NB4 (cell line): ENCODE data around the gene PCDH15.

Experiments used
- DNase-seq: peaks from one replicate; pipeline ENCODE4 v3.0.0; 2010; ENCODE audit warnings: low read depth
- H3K4me3 ChIP-seq: one replicate; pipeline ENCODE4 v1.5.1; 2011; ENCODE audit warnings: mild to moderate bottlenecking, low read depth, low read length, moderate library complexity
- CTCF ChIP-seq: IDR thresholded peaks from one replicate; pipeline ENCODE4 v1.5.1; 2012; ENCODE audit warnings: low read depth, low read length
- MYC ChIP-seq: IDR thresholded peaks from 2 replicates; pipeline ENCODE4 v1.6.1; 2011; ENCODE audit warnings: low read depth, low read length
- POLR2A ChIP-seq: IDR thresholded peaks from 2 replicates; pipeline ENCODE4 v1.6.1; 2011; ENCODE audit warnings: mild to moderate bottlenecking; ENCODE audit not compliant: insufficient read length; ENCODE audit errors: extremely low read depth
- TF ChIP-seq, protein P1 (sequence below): IDR thresholded peaks from 2 replicates; pipeline ENCODE4 v1.6.1; 2011; ENCODE audit warnings: low read depth, low read length

PCDH15 gene

DNA sequence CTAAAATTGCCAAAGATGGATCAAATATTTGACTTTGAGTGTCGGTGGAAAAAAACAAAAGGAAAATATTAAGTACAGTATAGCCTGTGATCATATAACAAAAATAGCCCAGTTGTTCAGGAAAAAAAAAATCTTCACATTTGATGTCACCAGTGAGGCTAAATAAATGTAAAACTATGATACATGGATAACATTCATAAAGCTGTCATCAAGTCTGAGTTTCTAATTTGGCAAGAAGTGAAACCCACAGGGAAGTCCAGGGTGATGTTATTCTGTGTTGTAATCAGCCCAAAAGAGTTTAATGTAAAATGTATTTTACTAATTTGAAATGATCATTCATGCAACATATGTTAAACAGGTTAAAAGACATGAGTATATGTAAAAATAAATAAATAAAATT lies 908.0 kb downstream of the PCDH15 start:
- DNase-seq, result no peak
- TF ChIP-seq CTCF (no peak), POLR2A (no peak), MYC (no peak)
- TF ChIP-seq, protein P1, sequence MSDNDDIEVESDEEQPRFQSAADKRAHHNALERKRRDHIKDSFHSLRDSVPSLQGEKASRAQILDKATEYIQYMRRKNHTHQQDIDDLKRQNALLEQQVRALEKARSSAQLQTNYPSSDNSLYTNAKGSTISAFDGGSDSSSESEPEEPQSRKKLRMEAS, result no peak
- H3K4me3 ChIP-seq, result no peak overlapping the region

DNA sequence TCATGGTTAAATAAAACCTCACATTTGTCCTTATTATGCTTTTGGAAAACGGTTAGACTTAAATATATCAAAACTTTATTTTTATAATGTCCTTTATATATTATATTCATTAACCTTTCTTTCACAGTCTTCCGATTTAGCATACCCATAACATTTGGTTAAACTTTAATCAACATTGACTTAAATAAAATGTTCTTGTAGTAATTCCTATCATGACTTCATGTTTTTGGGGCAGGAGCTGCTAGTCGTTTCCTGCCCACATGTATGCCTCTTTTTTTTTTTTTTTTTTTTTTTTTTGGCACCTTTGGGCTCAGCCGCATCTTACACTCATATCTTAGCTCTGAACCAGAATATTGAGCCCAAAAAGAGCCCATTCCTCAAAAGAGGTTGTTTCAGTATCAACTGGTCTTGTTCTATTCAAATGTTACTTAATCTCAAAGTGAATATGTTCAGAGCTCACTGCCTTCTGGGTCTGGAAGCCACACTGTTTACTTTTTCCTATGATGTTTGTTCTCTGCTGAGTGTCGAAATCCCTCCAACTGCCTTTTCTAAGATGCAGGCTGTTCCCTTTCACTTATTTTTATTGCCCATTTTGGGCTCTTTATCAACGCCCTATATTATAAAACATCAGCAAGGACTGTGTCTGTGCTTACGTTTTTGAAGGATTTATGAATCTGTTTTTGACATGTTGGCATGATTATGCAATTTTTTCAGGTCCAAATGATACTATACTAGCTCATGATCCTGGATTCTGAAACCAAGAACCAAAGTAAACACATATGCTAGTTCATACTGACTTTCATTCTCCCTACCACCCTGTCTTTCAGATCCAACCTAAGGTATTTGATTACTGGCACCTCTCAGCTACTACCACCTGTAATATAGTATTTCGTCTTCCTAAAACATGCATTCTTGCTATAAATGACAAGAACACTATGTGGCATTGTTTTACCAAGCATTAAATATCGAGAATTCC lies 914.4 kb downstream of the PCDH15 start:
- no peak for DNase-seq
- no peak for TF ChIP-seq MYC
- TF ChIP-seq, protein P1, result no peak
- TF ChIP-seq CTCF, result no peak
- H3K4me3 ChIP-seq, result no peak overlapping the region

DNA sequence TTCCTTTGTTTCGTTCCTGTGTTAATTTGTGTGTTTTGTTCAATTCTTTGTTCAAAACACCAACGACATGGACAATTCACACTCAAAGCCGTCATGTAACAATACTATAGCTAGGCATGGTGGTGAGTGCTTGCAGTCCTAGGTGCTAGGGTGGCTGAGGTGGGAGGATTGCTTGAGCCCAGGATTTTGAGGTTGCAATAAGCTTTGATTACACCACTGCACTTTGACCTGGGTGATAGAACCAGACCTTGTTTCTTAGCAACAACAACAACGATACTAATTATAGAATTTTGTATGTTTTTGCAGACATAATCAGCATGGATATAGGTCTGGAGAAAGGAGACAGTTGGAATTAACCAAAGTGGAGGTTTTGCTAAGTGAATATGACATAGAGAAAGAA lies 936.2 kb downstream of the PCDH15 start:
- DNase-seq, result no peak
- H3K4me3 ChIP-seq, result no peak overlapping the region
- TF ChIP-seq POLR2A (no peak), MYC (no peak), CTCF (no peak)
- TF ChIP-seq, protein P1, result no peak

GRCh38 chr10:53852450-53853175 lies 948.4 kb downstream of the PCDH15 start:
- DNase-seq, result no peak
- no peak for TF ChIP-seq POLR2A
- no peak for TF ChIP-seq MYC
- TF ChIP-seq, protein P1, result no peak
- no peak for TF ChIP-seq CTCF
- H3K4me3 ChIP-seq, result no peak overlapping the region

- no peak overlapping the region for H3K4me3 ChIP-seq
- no peak for DNase-seq
- no peak for TF ChIP-seq CTCF
- TF ChIP-seq, protein P1, result no peak
- TF ChIP-seq MYC, result no peak
- TF ChIP-seq POLR2A, result no peak
These were observed 954.2 kb downstream of the PCDH15 start for GRCh38 chr10:53846809-53847208.
